Stimulated activated CD4-positive, alpha-beta T cell treated with anti-CD3 and anti-CD28 coated beads, Interleukin-1b, Interleukin-23, amount 100 ng/mL, for 4 hours (primary cell): ENCODE results near the gene REL.
"Not testable (repeated sequence)": the region's sequence is repeated elsewhere in the genome, so short reads cannot be mapped to it uniquely, and the experiment has no call there.

Source experiments
- DNase-seq, 2 donors: peaks; one replicate each; pipeline ENCODE4 v3.0.0-alpha.2; 2020; ENCODE audit warnings: low read depth in 2 of 2

Gene REL

GRCh38 chr2:60867848-60868247 is 13.5 kb upstream of the REL start:
- DNase-seq, result no peak

GRCh38 chr2:60868589-60869273 is 12.6 kb upstream of the REL start:
- DNase-seq, result no peak

- no peak for DNase-seq
Observed at GRCh38 chr2:60872510-60872928, 8.9 kb upstream of the REL start.

- no peak for DNase-seq
Observed at GRCh38 chr2:60873381-60873780, 8.0 kb upstream of the REL start.

GRCh38 chr2:60875520-60875919 is 5.9 kb upstream of the REL start:
- no peak for DNase-seq

- DNase-seq, result no peak
Observed at GRCh38 chr2:60880643-60881046, 729 bp upstream of the REL start.

- no peak for DNase-seq
Observed at GRCh38 chr2:60882971-60883753, 1.8 kb downstream of the REL start.

GRCh38 chr2:60883896-60884295 is 2.5 kb downstream of the REL start:
- no peak for DNase-seq

GRCh38 chr2:60884800-60885199 is 3.4 kb downstream of the REL start:
- DNase-seq, result no peak

GRCh38 chr2:60885683-60886082 is 4.3 kb downstream of the REL start:
- no peak for DNase-seq

GRCh38 chr2:60886991-60887390 is 5.6 kb downstream of the REL start:
- DNase-seq, result no peak

- DNase-seq, result no peak
Observed at GRCh38 chr2:60888853-60889252, 7.5 kb downstream of the REL start.

GRCh38 chr2:60889581-60890392 is 8.4 kb downstream of the REL start:
- DNase-seq, result not testable (repeated sequence)

- no peak for DNase-seq
Observed at GRCh38 chr2:60890393-60890707, 9.0 kb downstream of the REL start.

GRCh38 chr2:60891180-60891579 is 9.8 kb downstream of the REL start:
- DNase-seq, result no peak

- no peak for DNase-seq
Observed at GRCh38 chr2:60898567-60898966, 17.2 kb downstream of the REL start.

GRCh38 chr2:60899230-60899891 is 18.0 kb downstream of the REL start:
- peak in 1 of 2 donors; percentile 58 for DNase-seq

GRCh38 chr2:60899892-60900249 is 18.5 kb downstream of the REL start:
- no peak for DNase-seq

- DNase-seq, result not testable (repeated sequence)
Observed at GRCh38 chr2:60901296-60901695, 19.9 kb downstream of the REL start.

GRCh38 chr2:60905867-60906266 is 24.5 kb downstream of the REL start:
- DNase-seq, result not testable (repeated sequence)

GRCh38 chr2:60906395-60906794 is 25.0 kb downstream of the REL start:
- no peak for DNase-seq

- DNase-seq, result no peak
Observed at GRCh38 chr2:60907329-60907728, 26.0 kb downstream of the REL start.
